Fibroblast of skin of abdomen (primary cell): ENCODE data around the gene PBX1.
"Not testable (repeated sequence)": the region's sequence is repeated elsewhere in the genome, so short reads cannot be mapped to it uniquely, and the experiment has no call there.

Experiments
- DNase-seq: peaks from one replicate; pipeline ENCODE4 v3.0.0-alpha.2; 2013

The PBX1 gene

DNA sequence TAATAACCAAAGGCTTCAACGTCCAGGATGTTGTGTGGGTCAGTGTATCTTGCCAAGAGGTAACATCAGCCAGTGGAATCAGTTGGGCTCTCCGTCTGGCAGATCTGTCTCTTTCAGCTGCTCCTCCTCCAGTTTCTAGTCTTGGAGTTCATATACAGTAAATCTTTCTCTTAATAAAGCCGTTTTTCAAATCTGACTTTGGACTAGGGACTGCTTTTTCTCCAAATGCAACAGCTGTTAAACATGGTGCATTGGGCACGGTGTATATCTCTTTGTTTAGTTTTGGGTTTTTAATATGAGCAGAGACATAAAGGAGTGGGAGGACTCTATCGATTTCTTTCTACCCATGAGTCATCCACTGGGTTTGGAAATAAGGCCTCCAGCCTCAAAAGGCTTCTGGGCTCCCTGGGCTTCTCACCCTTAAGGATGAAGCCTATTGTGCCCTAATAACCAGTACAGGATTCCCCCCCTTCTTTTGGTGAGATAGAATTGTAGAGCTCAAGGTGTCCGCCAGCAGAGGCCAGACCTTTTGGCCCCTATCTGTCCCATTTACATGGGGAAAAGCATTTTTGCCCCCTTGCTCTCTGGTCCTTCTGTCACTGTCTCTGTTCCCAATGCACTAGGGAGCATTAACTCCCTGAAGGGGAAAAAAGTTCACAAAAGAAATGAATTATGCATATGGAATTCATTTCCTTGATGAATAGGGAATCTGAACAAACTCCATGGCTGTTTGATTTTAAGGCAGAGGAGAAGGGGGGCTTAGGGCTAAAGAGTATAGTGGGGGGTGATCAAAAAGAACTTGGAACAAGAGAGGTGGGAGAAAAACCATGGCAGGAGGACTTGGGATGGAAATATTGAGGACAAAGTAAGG is 86.0 kb downstream of the PBX1 start:
- peak; percentile 54 for DNase-seq

DNA sequence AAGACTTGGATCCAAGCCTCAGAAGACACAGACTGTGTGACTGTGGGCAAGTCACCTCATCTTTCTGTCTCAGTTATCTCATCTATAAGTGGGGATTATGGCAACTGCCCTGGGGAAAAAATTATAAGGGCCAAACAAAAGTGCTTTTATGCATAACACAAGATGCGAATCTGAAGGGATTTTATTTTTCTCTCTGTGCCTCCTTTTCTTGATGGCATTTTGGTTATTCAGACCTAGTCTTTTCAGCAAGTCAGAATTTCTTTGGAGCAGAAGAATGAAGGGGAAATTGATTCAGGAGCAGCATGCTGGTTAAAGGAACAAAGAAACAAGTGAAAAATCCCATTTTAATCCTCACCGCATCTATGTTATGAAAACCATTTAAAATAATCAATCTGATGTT is 86.9 kb downstream of the PBX1 start:
- DNase-seq, result no peak

DNA sequence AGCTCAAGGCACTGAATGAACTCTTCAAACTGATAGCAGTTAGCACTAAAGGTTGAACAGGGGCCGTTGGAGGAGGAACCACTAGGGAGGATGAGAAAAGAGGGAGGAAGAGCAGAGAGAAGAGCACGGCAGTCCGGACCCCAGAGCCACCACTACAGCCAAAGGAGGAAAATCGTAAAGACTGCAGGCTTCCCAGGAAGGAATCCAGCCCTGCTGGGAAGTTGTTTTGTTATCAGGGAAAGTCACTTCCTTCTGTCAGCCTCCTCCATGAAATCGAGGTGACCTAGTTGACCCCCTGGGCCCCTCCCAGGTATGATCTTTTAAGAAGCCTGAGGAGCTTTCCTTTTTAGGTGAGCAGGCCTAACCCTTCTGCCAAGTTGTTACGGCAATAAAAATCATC is 88.2 kb downstream of the PBX1 start:
- no peak for DNase-seq

DNA sequence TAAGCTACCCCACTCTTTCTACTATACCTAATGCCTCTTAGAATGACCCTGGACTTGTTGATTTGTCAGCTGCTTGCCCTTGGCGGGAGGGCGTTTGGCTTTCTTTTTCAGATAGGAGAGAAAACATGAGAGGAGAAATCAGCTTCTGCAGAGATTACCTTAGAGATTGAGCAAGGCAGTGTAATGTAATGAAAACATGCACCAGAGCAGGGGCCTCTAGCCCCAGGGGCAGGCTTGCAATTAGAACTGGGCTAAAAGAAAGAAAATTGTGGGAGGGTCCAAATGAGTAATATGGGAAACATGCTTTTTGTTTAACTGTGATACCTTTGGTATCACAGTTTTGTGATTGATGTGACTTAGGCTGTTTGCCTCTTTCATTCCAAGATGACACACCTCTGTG is 89.7 kb downstream of the PBX1 start:
- DNase-seq, result no peak

DNA sequence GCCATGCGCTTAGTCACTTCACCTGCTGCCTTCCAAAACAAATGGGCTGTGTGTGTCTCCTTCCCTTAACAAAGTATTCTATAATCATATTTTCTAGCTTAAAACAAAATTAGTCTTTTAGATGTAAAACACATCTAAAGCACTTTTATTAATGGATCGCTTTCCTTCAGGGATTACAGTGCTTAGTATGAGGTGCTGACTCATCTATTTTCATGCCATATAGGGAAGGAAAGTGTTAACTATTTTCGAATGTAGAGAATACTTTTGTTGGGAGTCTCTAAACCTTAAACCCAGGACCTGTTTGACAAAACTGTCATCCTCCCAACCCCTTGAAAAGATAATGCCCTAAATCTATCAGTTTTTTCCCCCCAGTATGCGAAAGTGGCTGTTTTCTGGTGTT is 90.2 kb downstream of the PBX1 start:
- DNase-seq, result no peak

DNA sequence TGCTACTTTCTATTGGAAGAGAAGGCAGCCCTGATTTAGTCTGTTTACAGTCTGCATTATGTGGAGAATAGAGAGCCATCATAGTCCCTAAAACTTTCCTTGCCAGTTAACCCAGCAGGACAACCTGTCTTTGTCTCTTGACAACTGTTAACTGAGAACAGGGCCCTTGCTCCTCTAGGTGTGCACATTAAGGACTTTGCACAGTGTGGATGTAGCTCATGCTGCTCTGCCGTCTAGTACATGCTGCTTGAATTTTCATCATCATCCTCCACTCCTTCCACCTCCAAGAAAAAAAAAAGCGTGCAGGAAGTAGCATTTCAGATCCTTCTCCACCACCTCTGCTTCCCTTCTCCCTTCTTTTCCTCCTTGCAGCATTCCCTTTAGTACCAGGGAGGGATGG is 91.5 kb downstream of the PBX1 start:
- no peak for DNase-seq

DNA sequence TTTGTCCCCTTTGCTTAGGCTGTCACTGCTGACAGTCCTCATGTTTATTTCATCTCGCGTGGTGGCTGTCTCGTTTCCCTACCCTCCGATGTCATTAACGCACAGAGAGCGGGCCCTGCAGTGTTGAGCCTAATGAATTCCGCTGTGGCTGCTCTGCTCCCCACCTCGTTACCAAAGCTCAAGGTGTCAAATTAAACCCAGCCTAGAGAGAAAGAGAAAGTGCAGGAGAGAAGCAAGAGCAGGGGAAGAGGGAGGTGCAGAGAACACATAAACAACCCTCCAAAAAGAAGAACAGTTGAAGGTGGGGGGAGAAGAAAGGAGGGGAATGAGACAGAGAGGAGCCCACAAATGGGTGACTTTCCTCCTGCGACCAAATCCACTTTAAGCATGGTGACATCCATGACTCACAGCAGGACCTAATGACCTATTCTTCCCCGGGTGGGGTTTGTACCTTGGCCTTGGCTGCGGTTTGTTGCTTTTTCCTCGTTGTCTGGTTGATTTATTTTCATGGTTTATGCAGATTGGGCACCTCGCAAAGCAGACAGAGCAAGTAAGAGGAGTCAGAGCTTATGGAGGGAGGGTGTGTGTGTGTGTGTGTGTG is 92.5 kb downstream of the PBX1 start:
- DNase-seq, result peak; percentile 30

DNA sequence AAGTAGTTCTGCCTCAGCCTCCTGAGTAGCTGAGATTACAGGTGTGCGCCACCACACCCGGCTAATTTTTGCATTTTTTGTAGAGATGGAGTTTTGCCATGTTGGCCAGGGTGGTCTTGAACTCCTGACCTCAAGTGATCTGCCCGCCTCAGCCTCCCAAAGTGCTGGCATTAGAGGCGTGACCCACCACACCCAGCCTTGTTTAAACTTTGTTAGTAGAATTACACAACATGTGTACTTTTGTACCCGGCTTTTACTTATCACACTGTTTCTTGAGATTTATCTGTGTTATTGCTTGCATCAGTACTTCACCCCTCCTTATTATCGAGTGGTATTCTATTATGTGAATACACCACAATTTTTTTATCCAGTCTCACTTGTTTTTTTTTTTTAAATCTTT is 94.0 kb downstream of the PBX1 start:
- not testable (repeated sequence) for DNase-seq

DNA sequence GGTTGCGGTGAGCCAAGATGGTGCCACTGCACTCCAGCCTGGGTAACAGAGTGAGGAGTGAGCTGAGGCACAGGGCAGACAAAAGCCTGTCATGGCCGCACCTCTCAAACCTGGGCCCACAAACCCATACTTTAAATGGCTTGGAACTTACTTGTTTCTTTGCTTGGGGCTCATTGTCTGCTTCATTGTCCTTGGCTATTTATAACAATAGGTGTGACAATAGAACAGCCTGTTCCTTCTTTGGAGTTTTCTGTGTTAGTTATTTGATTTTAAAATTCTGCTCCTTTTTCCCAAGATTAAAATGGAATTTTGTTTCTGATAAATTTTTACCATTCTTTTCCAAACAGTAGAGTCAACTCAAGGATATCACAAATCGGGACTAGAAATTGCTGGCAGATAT is 94.7 kb downstream of the PBX1 start:
- no peak for DNase-seq

DNA sequence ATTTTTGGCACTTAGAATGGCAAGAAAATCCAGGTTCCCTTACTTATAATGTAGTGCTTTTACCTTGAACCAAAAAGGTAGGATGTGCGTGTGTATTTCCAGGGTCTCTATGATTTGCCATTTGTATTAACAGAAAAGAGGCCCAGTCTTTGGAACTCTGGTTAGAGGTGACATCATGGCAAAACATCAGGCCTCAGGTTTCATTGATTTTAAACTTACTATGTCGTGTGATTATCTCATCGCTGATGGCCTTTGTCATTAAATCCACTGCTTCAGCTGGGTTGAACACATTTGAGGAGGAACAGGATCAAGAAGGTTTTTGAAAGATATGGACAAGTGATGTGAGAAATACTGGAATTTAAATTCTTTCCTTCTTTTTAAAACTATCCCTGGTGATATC is 95.2 kb downstream of the PBX1 start:
- DNase-seq, result no peak

DNA sequence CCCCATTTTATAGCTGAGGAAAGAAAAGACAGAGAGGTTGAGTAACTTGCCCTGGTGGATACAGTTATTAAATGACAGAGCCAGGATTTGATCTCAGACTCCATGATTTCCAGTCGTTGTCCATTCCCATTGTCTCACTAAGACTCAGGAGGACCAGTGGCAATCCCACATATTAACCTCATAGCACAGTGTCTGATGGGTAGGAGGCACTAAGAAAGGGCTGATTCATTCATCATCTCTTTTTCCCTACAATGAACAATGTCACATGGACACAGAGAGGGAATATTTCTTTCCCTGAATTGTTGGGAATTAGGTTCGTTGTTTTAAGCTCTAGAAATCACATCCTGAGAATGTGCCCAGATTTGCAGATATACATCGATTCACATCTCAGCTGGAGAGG is 99.9 kb downstream of the PBX1 start:
- DNase-seq, result no peak

DNA sequence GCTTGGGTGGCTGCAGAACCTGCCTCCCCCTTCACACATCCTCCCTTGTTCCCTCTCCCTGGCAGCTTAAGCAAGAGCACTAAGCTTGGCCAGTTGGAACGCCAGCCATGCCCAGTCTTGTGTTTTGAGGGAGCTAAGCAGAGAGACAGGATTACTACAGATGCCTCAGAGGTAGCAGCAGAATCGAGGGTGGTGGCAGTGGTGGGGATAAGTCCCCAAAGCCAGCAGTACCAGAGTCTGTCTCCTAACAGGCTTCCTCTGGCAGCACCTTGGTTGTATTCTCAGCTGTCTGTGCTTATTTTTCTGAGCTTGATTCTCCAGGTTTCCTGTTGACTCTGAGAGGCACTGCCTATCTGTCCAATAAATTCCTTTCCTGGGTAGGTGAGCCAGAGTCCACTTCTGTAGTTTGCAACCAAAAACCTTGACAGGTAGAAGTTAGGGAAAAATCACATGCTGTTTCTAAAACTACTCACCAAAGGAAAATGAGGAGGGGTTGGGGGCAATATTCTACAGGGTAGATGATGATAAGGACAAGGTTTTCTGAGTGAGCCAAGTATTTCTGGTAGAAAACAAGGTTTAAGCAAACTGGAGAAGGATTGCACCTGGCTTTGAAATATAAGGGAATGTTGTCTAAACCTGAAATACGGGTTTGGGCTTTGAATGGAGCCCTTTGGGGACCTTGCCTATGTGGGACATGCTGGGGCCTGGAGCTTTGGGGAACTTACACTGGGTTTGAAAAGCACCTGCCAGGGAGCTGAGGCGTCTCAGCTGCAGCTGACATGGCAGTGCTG is 100.8 kb downstream of the PBX1 start:
- DNase-seq, result no peak

DNA sequence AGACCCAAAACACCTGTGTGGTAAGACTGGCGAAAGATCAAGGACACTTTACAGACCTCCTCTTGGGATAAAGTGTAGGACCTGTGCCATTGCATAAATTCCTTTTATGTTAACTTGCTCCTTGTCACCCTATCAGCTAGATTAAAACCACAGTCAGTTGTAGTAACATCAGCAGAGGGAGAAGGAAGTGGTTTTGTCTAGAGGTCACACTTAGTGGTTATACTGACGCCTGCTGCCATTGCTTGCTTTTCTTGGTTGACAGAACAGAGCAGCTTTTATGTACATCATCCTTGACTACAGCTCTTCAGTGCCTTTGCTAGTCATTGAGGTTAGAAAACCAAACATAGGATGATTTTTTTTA is 101.4 kb downstream of the PBX1 start:
- DNase-seq, result peak; percentile 14

DNA sequence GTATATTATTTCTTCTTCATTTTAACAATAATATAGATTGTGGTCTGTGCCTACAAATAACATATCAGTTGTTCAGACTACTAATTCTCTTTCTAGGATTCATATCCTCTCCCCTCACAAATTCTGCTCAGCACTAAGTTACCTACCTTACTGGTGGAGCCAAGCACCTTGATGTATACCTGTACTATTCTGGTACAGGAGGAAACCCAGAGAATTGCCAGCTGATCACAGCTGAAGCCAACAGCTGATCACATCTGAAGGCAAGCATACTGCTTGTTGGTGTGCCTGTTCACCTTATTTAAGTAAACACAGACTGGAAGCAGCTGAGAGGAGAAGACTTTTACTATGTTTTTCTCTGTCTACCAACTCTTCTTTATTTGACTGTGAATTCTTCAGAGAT is 101.8 kb downstream of the PBX1 start:
- no peak for DNase-seq

DNA sequence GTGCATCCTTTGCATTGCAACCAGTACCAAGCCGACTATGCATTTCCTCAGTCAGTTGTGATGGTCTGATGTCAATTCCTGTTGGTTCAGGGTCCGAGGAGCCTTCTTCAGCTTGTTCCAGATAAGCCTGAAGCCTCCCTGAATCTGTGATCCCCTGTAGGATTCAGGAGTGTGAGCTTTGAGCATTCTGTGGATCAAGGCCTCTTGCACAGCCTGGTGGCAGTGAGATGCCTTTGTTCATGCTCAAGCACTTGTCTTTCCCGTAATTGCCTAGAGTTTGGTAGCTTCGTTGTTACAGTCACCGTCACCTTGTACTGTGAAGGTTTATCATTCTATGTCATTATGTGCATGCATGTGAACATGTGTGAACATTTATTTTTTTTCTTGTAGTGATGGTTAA is 103.5 kb downstream of the PBX1 start:
- DNase-seq, result no peak

DNA sequence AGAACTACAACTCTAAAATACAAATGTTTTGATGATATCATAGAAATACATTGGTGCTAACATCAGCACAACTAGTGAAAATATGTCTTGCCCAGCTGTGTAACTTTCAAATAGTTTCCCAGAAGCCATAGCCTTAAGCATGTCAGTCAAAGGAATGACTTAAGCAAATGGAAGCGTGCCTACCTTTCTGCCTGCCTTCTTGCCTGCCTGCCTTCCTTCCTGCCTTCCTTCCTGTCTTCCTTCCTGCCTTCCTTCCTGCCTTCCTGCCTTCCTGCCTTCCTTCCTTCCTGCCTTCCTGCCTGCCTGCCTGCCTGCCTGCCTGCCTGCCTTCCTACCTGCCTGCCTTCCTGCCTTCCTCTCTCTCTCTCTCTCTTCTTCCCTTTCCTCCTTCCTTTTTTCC is 104.0 kb downstream of the PBX1 start:
- DNase-seq, result no peak

DNA sequence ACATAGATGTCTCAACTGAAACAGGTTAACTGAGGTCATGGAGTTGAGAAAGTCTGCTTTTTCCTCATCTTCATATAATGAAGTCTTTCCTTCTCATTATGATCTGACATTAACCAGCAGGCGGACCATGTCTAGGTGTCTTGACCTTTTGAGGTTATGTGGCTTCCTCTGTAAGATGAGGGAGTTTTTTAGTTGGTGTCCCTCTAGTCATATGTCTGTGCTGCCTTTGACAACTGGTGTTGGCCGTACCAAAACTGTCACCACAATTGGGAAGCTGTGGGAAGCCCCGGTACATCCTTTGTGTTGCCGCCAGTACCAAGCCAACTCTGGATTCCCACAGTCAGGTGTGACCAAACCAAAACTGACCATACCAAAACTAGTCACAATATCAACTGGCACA is 105.1 kb downstream of the PBX1 start:
- no peak for DNase-seq

DNA sequence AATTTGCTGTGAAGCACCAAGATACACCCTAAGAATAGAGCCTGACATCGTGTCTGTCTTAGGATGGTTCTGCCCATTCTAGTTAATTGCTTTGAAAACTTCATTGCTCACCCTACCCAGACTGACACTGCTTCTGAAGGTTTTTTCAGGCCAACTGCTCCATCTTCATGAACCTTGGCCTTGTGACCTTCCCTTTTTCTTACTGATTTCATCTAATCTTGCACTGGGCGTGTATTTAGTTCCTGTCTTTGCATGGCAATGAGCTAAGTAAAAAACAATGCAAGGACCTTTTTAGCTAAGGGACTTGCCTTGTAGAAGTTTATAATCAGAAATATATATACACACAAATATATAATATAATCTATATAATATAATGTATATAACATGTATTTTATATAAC is 108.0 kb downstream of the PBX1 start:
- no peak for DNase-seq

DNA sequence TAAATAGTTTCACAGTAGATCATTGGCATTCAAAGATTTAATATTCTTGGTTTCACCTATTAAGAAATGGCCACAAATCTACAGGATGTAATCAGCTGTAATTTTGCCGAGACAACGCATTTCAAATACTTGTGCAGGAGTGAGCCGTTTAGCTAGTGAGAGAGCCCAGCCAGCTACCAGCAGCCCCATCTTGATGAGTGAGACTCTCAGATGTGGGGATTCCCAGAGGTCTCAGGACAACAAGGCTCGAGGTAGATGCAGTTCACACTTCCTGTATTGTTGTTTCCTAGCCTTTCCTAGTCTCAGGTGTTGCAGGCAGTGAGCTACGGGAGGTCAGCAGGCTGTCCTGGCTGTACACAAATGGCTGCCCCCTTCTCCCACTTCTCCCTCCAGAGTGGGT is 108.6 kb downstream of the PBX1 start:
- DNase-seq, result no peak

DNA sequence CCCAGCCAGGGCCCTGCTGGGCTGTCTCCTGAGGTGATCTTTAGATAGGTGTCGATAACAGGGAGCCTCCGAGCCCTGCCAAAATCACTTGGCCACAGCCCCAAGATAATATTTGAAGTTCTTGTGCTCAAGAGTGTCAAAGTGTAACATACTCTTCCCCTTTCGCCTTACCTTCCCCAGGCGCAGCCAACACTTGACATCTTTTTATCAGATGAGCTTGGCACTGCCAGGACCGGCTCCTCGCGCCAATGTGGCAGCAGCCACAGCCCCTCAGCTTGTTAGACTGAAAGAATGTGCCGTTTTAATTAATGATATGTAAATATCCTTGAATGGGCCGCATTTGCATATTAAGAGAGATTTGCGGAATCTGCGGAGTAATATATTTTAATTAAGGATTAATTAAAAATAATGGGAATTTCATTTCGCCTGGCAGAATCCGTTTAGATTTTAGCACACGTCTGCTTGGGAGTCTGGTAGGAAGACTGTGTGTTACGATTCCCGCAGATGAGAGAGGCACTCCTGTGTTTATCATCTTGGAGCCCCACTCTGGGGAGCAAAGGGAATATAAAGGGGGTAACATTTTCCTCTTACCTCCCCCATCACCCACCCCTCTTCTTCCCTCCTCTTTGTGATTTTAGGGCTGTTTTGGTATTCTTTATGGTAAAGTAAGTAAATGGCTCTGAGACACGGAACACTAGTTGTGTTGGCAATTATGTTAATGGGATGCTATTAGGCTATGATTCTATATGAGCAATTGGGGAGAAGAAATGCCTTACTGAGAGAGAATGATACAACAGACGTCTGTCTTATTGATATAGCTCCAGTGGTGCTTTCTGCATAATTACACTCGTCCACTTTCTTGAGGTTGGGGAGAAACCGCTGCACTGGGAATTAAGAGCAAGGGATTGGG is 109.8 kb downstream of the PBX1 start:
- DNase-seq, result no peak

DNA sequence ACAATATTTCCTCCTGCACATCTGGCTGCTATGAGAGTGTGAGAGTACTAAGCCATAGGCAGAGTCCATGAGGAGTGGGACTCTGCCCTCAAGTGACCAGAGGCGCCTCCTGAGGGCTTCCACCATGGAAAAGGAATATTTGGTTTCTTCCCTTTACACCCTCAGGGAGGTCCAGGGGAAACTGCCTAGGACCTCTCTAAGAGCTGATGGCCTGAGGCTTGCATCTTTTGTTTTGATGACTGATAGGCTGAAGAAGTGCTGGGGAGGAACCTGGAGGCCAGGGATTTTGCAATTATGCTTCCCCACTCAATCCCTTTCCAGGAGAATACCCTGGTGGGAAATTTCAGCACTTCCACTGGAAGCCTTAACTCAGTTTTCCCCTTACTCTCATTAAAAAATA is 111.0 kb downstream of the PBX1 start:
- no peak for DNase-seq

DNA sequence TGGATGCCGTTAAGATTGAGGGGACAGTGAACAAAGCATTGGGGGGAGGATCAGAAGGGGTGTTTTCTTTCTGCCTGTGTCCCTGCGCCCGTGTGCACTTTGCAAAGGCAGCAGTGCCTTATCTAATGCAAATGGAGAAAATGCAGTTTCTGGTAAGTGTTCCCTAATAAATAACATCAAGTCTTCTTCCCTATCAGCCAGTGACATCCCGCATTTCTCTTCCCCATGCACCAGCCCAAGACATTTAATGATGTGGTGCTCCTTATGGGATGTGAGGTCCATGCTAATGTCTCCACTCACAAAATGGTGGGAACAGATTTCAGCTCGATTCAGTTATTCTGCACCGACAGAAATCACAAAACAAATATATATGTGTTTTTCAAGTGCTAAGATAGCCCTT is 111.8 kb downstream of the PBX1 start:
- DNase-seq, result no peak
